GM18951 (cell line): ENCODE results near the gene SEMA5B.

ENCODE experiments used
- POLR2A ChIP-seq: IDR thresholded peaks from 4 replicates; pipeline ENCODE4 v1.6.1; 2011; ENCODE audit warnings: mild to moderate bottlenecking; ENCODE audit not compliant: insufficient read length, insufficient read depth; ENCODE audit errors: extremely low read depth
- in situ Hi-C: fragments of 300-500 bp; cut with MboI; formaldehyde crosslinking; loops from one replicate; pipeline ENCODE4 v1.12.0; 2022; ENCODE audit warnings: low sequenced_read_pairs, mixed read lengths, inconsistent platforms; ENCODE audit not compliant: unreplicated experiment

The SEMA5B gene

GRCh38 chr3:123027292-123028232 is at the start of gene SEMA5B:
SEMA5B (minus strand) TSS chr3:123027763; CDS start chr3:122961263, 66,500 bp downstream.
- in situ Hi-C loops = loop anchor here (25.0 kb wide), 2 partner anchors 490 to 615 kb away; partner anchors contain the start of gene WDR5B
- no peak for TF ChIP-seq POLR2A

GRCh38 chr3:123076496-123077418 is 49.2 kb upstream of the SEMA5B start:
- no peak for TF ChIP-seq POLR2A
- in situ Hi-C loops = no loop called here

- no peak for TF ChIP-seq POLR2A
- in situ Hi-C loops = no loop called here
Observed at GRCh38 chr3:123076112-123076495, 48.5 kb upstream of the SEMA5B start.

GRCh38 chr3:123075359-123075758 is 47.8 kb upstream of the SEMA5B start:
- in situ Hi-C loops = no loop called here
- no peak for TF ChIP-seq POLR2A

- no peak for TF ChIP-seq POLR2A
- in situ Hi-C loops = no loop called here
Observed at GRCh38 chr3:123072564-123072963, 45.0 kb upstream of the SEMA5B start.

- no peak for TF ChIP-seq POLR2A
Observed at GRCh38 chr3:123072152-123072551, 44.6 kb upstream of the SEMA5B start.

GRCh38 chr3:123071581-123071980 is 44.0 kb upstream of the SEMA5B start:
- TF ChIP-seq POLR2A = no peak
- in situ Hi-C loops = no loop called here

More at GRCh38 chr3:123072152-123072551, 44.6 kb upstream of the SEMA5B start:
- in situ Hi-C loops = no loop called here

GRCh38 chr3:123071146-123071545 is 43.6 kb upstream of the SEMA5B start:
- no peak for TF ChIP-seq POLR2A

GRCh38 chr3:123070510-123070909 is 42.9 kb upstream of the SEMA5B start:
- in situ Hi-C loops = no loop called here
- TF ChIP-seq POLR2A = no peak

More at GRCh38 chr3:123071146-123071545, 43.6 kb upstream of the SEMA5B start:
- in situ Hi-C loops = no loop called here

- in situ Hi-C loops = no loop called here
- TF ChIP-seq POLR2A = no peak
Observed at GRCh38 chr3:123068601-123069381, 41.2 kb upstream of the SEMA5B start.

GRCh38 chr3:123067689-123068600 is 40.4 kb upstream of the SEMA5B start:
- no peak for TF ChIP-seq POLR2A
- in situ Hi-C loops = no loop called here
